Measurements from ENCODE around the gene CPD. TPM values are rescaled to one million over a fixed set of nuclear protein-coding genes. Genes with fewer than 3 reads are reported as not detected.

CPD gene
- total and polyA plus RNA-seq, 9 of the 15 experiments (the other 6 are each of a cell fraction or from before 2014, with no cell fraction given): 4.5 to 24.4 (median 20.4) TPM

DNA sequence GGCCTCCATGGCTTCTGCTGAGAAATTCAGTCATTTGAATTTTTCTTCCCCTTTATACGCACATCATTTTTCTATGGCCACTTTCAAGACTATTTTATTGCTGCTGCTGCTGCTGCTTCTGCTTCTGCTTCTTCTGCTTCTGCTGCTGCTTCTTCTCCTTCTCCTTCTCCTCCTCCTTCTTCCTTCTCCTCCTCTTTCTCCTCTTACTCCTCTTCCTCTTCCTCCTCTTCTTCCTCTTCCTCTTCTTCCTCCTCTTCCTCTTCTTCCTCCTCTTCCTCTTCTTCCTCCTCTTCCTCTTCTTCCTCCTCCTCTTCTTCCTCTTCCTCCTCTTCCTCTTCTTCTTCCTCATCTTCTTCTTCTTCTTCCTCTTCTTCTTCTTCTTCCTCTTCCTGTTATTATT, 22.4 kb downstream of the CPD start (continued):
- TF ChIP-seq ZNF583 (CRISPR knock-in tag; IDR thresholded peaks at IDR 0.05): no peak
- TF ChIP-seq DACH1 (IDR thresholded peaks at IDR 0.05; ENCODE audit: partially characterized antibody): no peak
- TF ChIP-seq ZBTB2 (IDR thresholded peaks at IDR 0.05): peak; percentile 70; the same call in 1 of the 2 replicates
- TF ChIP-seq ZBTB12 (CRISPR knock-in tag; IDR thresholded peaks at IDR 0.05): no peak

- Histone ChIP-seq H3K4me1 (replicated peaks in 1 of 2; ENCODE audit: control insufficient read depth in 2 of 2, insufficient read depth in 2 of 2, low read length in 2 of 2) (peaks cover 0 to 8% of the 10 kb centered on the region in 2 experiments; a peak in 3 of 5 replicates), H3K4me3 (no peak overlapping the region), H3K79me2 (ENCODE audit: control insufficient read depth, insufficient read depth, low read length) (no peaks in the 10 kb centered on the region), H3K9ac (ENCODE audit: insufficient read depth in 1 of 2, low read depth in 2 of 2, low read length in 2 of 2) (no peak overlapping the region), H3K27ac (ENCODE audit: extremely low read depth, low read depth, low read length) (no peak overlapping the region), H4K20me1 (replicated peaks; ENCODE audit: control insufficient read depth, insufficient read depth, low read length) (no peaks in the 10 kb centered on the region), H3K9me1 (ENCODE audit: control insufficient read depth, insufficient read depth, low read length) (no peaks in the 10 kb centered on the region), H3K36me3 (ENCODE audit: control insufficient read depth, insufficient read depth, low read length) (no peaks in the 10 kb centered on the region), H3K4me2 (ENCODE audit: insufficient read depth, low read length) (no peak overlapping the region), H3K9me3 (replicated peaks; ENCODE audit: control insufficient read depth, insufficient read depth, low read depth, low read length) (no peaks in the 10 kb centered on the region), H3K27me3 (ENCODE audit: control insufficient read depth in 2 of 2, insufficient read depth in 2 of 2, low read length in 2 of 2) (no peaks in the 10 kb centered on the region), H2AFZ (ENCODE audit: low read depth, low read length) (no peak overlapping the region)
- ATAC-seq: no peak
- no peak for DNase-seq (ENCODE audit: extremely low read depth in 1 of 4, low spot score in 3 of 4)
- POLR2A ChIA-PET: interaction anchor here (0.7 to 1.1 kb wide), 4 partner anchors 12 to 72 kb away, joined by 3 to 5 read pairs (median 3); partner anchors contain the start of gene GOSR1
- CTCF ChIA-PET (ENCODE audit: low intra/inter-chr PET ratio): interaction anchor here (0.6 kb wide), 1 partner anchor 624 kb away, joined by 3 read pairs; no protein-coding TSS in a partner anchor
- no TSS peak for BruUV-seq (replicated peaks)
- no peak for FAIRE-seq
- intact Hi-C loops (cut with micrococcal nuclease) (no loop called here), in situ Hi-C loops (cut with MboI) (no loop called here)
- TF ChIP-seq NFE2 (IDR thresholded peaks at IDR 0.05; ENCODE audit: low read depth) (peak; percentile 69), NR2C2 (CRISPR knock-in tag; IDR thresholded peaks at IDR 0.05) (no peak), NR2C2 (tag; IDR thresholded peaks at IDR 0.05) (0 out of 2 replicates have a peak, but pooled peaks have one; percentile 33), RBM22 (IDR thresholded peaks at IDR 0.05; ENCODE audit: low read depth, low read length, poor library complexity, severe bottlenecking) (no peak), SMAD1 (IDR thresholded peaks at IDR 0.05; ENCODE audit: low read depth, low read length, partially characterized antibody) (no peak), MAFG (tag; conservative IDR thresholded peaks at IDR 0.05) (peak; percentile 60), SOX6 (IDR thresholded peaks at IDR 0.05) (peak; percentile 75; the same call in 1 of the 2 replicates), ELF1 (tag; IDR thresholded peaks at IDR 0.05) (no peak), ZEB2 (IDR thresholded peaks at IDR 0.05) (0 out of 2 replicates have a peak, but pooled peaks have one; percentile 32), C11orf30 (IDR thresholded peaks at IDR 0.05; ENCODE audit: low read depth) (peak; percentile 56; the same call in 1 of the 2 replicates), ZNF174 (CRISPR knock-in tag; IDR thresholded peaks at IDR 0.05) (no peak), RBM17 (IDR thresholded peaks at IDR 0.05; ENCODE audit: borderline replicate concordance, low read depth, low read length) (no peak), ZNF316 (IDR thresholded peaks at IDR 0.05) (peak; percentile 58)
- TF ChIP-seq, protein P1, sequence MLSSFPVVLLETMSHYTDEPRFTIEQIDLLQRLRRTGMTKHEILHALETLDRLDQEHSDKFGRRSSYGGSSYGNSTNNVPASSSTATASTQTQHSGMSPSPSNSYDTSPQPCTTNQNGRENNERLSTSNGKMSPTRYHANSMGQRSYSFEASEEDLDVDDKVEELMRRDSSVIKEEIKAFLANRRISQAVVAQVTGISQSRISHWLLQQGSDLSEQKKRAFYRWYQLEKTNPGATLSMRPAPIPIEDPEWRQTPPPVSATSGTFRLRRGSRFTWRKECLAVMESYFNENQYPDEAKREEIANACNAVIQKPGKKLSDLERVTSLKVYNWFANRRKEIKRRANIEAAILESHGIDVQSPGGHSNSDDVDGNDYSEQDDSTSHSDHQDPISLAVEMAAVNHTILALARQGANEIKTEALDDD (IDR thresholded peaks at IDR 0.05): peak; percentile 76; the same call in 1 of the 2 replicates
These were observed 26.4 kb downstream of the CPD start for GRCh38 chr17:30405161-30405560.
